Measurements from ENCODE around the gene SLC25A24. TPM values are rescaled to one million over a fixed set of nuclear protein-coding genes. Genes with fewer than 3 reads are reported as not detected.
"Not testable (repeated sequence)": the region's sequence is repeated elsewhere in the genome, so short reads cannot be mapped to it uniquely, and the experiment has no call there.

The SLC25A24 gene
- 46.6 TPM for total RNA-seq
- long read RNA-seq, full-length matches to known transcripts = 137 of 158 reads
- long read RNA-seq, partial matches to known transcripts = 6 of 158 reads
- long read RNA-seq, other reads (novel, unspliced or antisense) = 15 of 158 reads

- intact Hi-C loops (cut with DNase I) = no loop called here
Measured at GRCh38 chr1:108199781-108200686, at the start of gene SLC25A24. Gene SLC25A24, minus strand, starts transcription at chr1:108200343. Its CDS starts 205 bp downstream, at chr1:108200138.

DNA sequence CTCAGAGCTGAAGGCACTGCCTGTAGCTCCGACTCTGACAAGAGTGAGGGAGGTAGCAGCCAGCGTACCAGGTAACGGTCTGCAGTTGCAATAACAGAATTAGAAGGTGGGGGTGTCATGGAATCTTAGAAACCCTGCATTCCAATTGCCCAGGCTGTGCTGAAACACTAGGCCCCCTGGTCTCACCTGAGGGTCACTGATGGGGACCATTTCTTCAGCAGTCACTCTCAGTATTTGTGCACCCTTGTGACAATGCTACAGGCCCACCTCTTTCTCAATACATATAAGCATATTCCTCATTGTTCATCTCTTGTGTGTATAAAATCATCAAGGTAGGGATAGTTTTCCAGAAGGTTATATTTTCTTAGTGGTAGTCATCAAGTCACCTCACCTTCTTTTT, 43.8 kb upstream of the SLC25A24 start, which contains the start of gene NBPF4:
Gene NBPF4, minus strand, starts transcription at position 101 of the 400 bp plus-strand sequence. CDS start 315 bp downstream, outside the sequence.
- H3K4me1 ChIP-seq; H3K36me3 ChIP-seq; H3K9me3 ChIP-seq; DNase-seq; intact Hi-C loops (cut with DNase I); ATAC-seq; H3K27ac ChIP-seq; H3K4me3 ChIP-seq; H3K27me3 ChIP-seq: not testable (repeated sequence)

More at GRCh38 chr1:108199781-108200686, at the start of gene SLC25A24:
- DNase-seq = peak; percentile 95
- Histone ChIP-seq H3K4me1 (peaks cover 27% of the 10 kb centered on the region), H3K27ac (peak within 1 kb of the TSS; percentile 96), H3K27me3 (no peaks in the 10 kb centered on the region), H3K9me3 (no peaks in the 10 kb centered on the region), H3K4me3 (peak within 1 kb of the TSS; percentile 95), H3K36me3 (peaks cover 9% of the 10 kb centered on the region)
- TF ChIP-seq, protein P1, sequence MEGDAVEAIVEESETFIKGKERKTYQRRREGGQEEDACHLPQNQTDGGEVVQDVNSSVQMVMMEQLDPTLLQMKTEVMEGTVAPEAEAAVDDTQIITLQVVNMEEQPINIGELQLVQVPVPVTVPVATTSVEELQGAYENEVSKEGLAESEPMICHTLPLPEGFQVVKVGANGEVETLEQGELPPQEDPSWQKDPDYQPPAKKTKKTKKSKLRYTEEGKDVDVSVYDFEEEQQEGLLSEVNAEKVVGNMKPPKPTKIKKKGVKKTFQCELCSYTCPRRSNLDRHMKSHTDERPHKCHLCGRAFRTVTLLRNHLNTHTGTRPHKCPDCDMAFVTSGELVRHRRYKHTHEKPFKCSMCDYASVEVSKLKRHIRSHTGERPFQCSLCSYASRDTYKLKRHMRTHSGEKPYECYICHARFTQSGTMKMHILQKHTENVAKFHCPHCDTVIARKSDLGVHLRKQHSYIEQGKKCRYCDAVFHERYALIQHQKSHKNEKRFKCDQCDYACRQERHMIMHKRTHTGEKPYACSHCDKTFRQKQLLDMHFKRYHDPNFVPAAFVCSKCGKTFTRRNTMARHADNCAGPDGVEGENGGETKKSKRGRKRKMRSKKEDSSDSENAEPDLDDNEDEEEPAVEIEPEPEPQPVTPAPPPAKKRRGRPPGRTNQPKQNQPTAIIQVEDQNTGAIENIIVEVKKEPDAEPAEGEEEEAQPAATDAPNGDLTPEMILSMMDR (IDR thresholded peaks at IDR 0.05) = no peak
- peak; percentile 99 for ATAC-seq

- H3K4me3 ChIP-seq; DNase-seq; H3K36me3 ChIP-seq; H3K9me3 ChIP-seq; intact Hi-C loops (cut with DNase I); H3K4me1 ChIP-seq; H3K27ac ChIP-seq; ATAC-seq; H3K27me3 ChIP-seq: not testable (repeated sequence)
Measured at GRCh38 chr1:108239426-108239825, 39.3 kb upstream of the SLC25A24 start.

- DNase-seq; H3K27me3 ChIP-seq; ATAC-seq; H3K27ac ChIP-seq; H3K4me1 ChIP-seq; H3K4me3 ChIP-seq; H3K9me3 ChIP-seq; intact Hi-C loops (cut with DNase I); H3K36me3 ChIP-seq: not testable (repeated sequence)
Measured at GRCh38 chr1:108235308-108235707, 35.2 kb upstream of the SLC25A24 start.

DNA sequence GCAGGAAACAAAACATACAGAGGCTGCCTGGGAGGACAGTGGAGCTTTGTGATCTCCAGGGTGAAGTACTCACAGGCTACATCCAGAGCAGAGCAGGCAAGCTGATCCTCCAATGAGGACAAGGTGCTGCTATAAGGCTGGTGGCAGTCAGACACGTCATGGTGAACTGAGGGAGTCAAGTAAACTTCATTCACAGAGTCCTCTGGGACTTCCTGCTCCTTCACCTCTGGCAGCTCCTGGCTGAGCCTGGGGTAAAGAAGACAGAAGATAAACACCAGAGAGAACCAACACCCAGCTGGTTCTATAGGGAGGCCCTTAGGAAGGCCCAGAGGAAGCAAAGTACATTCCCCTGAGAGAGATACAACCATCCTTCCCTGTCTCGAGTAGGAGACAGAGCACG, 32.0 kb upstream of the SLC25A24 start:
- H3K36me3 ChIP-seq; ATAC-seq; H3K27me3 ChIP-seq; H3K4me1 ChIP-seq; H3K9me3 ChIP-seq; H3K27ac ChIP-seq; DNase-seq; intact Hi-C loops (cut with DNase I); H3K4me3 ChIP-seq: not testable (repeated sequence)

- H3K36me3 ChIP-seq; H3K4me3 ChIP-seq; DNase-seq; ATAC-seq; H3K27ac ChIP-seq; intact Hi-C loops (cut with DNase I); H3K4me1 ChIP-seq; H3K9me3 ChIP-seq; H3K27me3 ChIP-seq: not testable (repeated sequence)
Measured at GRCh38 chr1:108229976-108230375, 29.8 kb upstream of the SLC25A24 start.

DNA sequence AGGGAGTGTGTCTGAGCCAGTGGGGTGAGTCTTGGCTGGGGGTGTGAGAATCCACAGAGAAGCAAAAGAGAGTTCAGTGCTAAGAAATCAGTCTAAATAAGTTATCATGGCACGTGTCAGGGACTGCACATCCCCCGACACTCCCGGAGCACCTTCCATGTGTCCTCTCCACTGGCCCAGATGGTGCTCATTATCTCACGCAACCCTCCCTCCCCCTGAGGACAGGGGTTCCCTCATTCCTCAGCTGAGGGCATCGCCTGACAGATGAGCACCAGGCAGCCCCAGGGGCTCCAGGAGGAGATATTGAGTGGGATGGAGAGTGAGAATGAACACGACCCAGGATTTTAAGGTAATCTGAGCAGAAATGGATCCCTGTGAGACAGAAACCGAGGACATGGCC, 27.6 kb upstream of the SLC25A24 start:
- ATAC-seq; H3K36me3 ChIP-seq; H3K27me3 ChIP-seq; DNase-seq; H3K27ac ChIP-seq; H3K4me1 ChIP-seq; H3K9me3 ChIP-seq; H3K4me3 ChIP-seq; intact Hi-C loops (cut with DNase I): not testable (repeated sequence)

DNA sequence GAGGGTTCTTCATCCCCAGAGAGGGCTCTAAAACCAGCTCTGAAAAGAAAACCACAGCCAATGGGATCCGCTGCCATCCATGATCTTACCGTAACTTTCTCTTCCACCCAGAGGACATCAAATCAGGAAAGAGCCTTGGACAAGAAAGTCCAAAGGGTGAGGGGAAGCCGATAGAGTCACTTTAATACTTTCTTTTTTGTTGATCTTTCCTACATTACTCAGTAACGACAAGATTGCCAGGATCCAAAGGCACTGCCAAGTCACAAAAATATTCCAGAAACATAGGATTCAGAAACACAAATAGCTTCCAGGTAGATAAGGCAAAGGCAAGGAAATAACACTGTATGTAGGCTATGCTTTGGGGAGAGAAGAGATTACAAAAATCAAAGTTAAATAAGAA, 26.7 kb upstream of the SLC25A24 start:
- H3K4me3 ChIP-seq; DNase-seq; H3K36me3 ChIP-seq; H3K27me3 ChIP-seq; H3K27ac ChIP-seq; intact Hi-C loops (cut with DNase I); H3K9me3 ChIP-seq; ATAC-seq; H3K4me1 ChIP-seq: not testable (repeated sequence)

DNA sequence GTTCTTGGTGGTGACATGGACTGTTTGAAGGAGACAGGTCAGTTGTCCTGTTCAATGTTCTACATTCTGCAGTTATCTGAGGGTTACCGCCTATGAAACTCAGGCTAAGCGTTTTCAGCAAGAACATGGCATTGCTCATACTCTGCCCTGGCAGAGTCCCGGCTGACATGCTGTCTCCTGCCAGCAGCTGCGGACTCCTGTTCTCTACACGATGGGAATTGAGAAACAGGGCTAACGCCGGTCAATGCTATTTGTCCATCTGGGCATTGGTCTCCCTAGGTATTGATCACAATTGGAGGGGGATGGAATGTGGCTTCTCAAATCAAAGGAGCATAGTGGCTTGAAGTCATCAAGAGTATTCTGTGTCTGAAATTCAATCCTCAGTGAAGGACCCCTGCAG, 23.1 kb upstream of the SLC25A24 start:
- H3K4me1 ChIP-seq; H3K27me3 ChIP-seq; ATAC-seq; DNase-seq; H3K9me3 ChIP-seq; H3K27ac ChIP-seq; H3K4me3 ChIP-seq; intact Hi-C loops (cut with DNase I); H3K36me3 ChIP-seq: not testable (repeated sequence)

GRCh38 chr1:108217515-108218174, 17.5 kb upstream of the SLC25A24 start:
- ATAC-seq; H3K36me3 ChIP-seq; H3K27me3 ChIP-seq; H3K4me1 ChIP-seq; H3K27ac ChIP-seq; H3K4me3 ChIP-seq; intact Hi-C loops (cut with DNase I); DNase-seq; H3K9me3 ChIP-seq: not testable (repeated sequence)

DNA sequence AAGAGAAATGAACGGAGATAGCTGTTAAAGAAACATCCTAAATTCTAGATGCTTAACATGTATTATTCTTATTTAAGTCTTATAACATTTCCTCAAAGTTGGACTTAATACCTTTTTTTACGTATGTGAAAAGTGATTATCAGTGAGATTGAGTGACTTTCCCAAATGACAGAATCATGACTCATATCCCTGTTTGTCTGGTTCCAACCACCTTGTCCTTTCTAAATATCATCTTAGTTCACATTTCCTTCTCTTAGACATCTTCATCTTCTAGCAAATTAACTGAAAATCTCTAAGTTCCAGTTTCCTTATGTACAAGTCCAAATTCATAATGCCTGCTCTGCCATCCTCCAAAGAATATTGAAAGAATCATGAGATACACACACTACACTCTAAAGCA, 16.9 kb upstream of the SLC25A24 start:
- H3K4me1 ChIP-seq; H3K27me3 ChIP-seq; H3K27ac ChIP-seq; H3K9me3 ChIP-seq; intact Hi-C loops (cut with DNase I); ATAC-seq; H3K36me3 ChIP-seq; DNase-seq; H3K4me3 ChIP-seq: not testable (repeated sequence)

DNA sequence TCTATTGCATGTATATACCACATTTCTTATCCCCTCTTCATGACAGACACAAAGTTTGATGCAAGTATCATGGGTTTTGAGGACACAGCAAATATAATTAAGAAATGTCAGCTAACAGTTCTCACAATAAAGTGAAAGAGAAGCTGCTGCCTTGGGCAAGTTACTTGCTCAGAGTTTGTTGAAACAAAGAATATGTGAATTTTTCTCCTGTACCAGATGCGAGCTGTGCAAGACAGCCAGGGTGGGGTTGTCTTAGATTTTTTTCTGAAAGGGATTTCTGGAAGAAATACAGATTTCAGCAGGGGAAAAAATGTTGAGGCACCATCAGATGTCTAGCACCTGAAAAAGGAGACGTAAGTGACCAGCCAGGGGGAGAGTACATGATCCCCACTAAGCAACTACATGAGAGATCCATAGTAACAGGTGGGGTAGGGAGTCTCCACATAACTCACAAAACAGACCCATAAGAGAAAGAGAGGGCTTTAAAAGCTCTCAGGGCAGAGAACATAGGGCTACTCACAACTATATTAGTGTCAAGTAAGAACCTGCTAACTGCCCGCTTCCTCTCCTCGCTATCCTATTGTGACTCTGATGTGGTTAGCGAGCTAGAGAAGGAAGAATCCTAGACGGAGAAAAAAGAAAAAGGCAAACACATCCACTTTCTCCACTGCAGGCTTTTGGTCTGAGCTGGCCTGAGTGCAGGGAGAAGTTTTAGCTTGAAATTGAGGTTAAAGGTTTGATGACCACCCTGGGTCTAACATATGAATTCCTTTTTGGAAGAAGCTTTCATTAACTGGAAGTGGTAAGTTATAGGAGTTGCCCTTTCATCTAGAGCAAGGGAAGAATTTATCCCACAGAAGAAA, 16.1 kb upstream of the SLC25A24 start:
- intact Hi-C loops (cut with DNase I); H3K4me3 ChIP-seq; ATAC-seq; H3K27me3 ChIP-seq; DNase-seq; H3K27ac ChIP-seq; H3K36me3 ChIP-seq; H3K9me3 ChIP-seq; H3K4me1 ChIP-seq: not testable (repeated sequence)

Measured in upper lobe of right lung (tissue), 1 donor.